AG04450 (cell line): ENCODE results near the gene TPSAB1. TPM values are rescaled to one million over a fixed set of nuclear protein-coding genes. Genes with fewer than 3 reads are reported as not detected.

Experiments used
- CTCF ChIA-PET: fragments of 300-600, 350-600 bp; formaldehyde crosslinking; extraction: SDS; loops from one replicate; lab custom pipeline; 2022; ENCODE audit warnings: antibody characterized with exemption, inconsistent platforms; lab: Charles Lee
- POLR2A ChIA-PET: fragments of 350-600 bp; formaldehyde crosslinking; extraction: SDS; loops from one replicate; lab custom pipeline; 2021; ENCODE audit warnings: antibody characterized with exemption, inconsistent platforms; lab: Yijun Ruan, JAX
- DNase-seq: peaks from one replicate; pipeline ENCODE4 v3.0.0-alpha.2; 2011; ENCODE audit warnings: low read depth, low spot score
- H3K27ac ChIP-seq: one replicate; pipeline ENCODE4 v1.5.1; 2012; ENCODE audit warnings: low read depth, low read length, control low read depth
- H3K27me3 ChIP-seq: one replicate; pipeline ENCODE4 v1.6.0; 2012; ENCODE audit warnings: low read length; ENCODE audit not compliant: control insufficient read depth, insufficient read depth
- H3K4me3 ChIP-seq: 2 replicates; pipeline ENCODE4 v1.5.1; 2011; ENCODE audit warnings: mild to moderate bottlenecking, low read depth, low read length, control low read depth
- H3K9me3 ChIP-seq: 2 replicates; pipeline ENCODE4 v1.5.1; 2012; ENCODE audit warnings: low read length; ENCODE audit not compliant: control insufficient read depth, insufficient read depth
- CTCF ChIP-seq: IDR thresholded peaks from 2 replicates; pipeline ENCODE4 v1.5.1; 2011; ENCODE audit warnings: low read depth, low read length, control low read depth, inconsistent platforms
- polyA plus RNA-seq: library from polyadenylated mRNA; depleted of rRNA; stranded (reverse); fragments of >200 nt; gene quantifications from 2 replicates; pipeline ENCODE4 v1.2.3, GENCODE V29; 2011

The TPSAB1 gene
- polyA plus RNA-seq, 1 experiment, result not detected

- CTCF ChIA-PET, result no interaction called here
- H3K27me3 ChIP-seq, result peaks cover 15% of the 10 kb centered on the region
Measured at GRCh38 chr16:1275791-1276579, 35.5 kb downstream of the TPSAB1 start.

GRCh38 chr16:1276580-1276878, 36.0 kb downstream of the TPSAB1 start:
- no peak overlapping the region for H3K27ac ChIP-seq
- ChIA-PET CTCF (no interaction called here), POLR2A (no interaction called here)
- H3K27me3 ChIP-seq, result peaks cover 17% of the 10 kb centered on the region
- H3K4me3 ChIP-seq, result no peak overlapping the region
- peaks cover 2% of the 10 kb centered on the region; the same call in 1 of the 2 replicates for H3K9me3 ChIP-seq
- TF ChIP-seq CTCF, result no peak
- DNase-seq, result no peak

More at GRCh38 chr16:1275791-1276579, 35.5 kb downstream of the TPSAB1 start:
- no peak overlapping the region for H3K27ac ChIP-seq
- POLR2A ChIA-PET, result no interaction called here
- no peak for DNase-seq
- H3K4me3 ChIP-seq, result no peak overlapping the region
- no peak for TF ChIP-seq CTCF
- H3K9me3 ChIP-seq, result peaks cover 2% of the 10 kb centered on the region; the same call in 1 of the 2 replicates

- POLR2A ChIA-PET, result no interaction called here
- Histone ChIP-seq H3K9me3 (peaks cover 2% of the 10 kb centered on the region; the same call in 1 of the 2 replicates), H3K27ac (no peak overlapping the region), H3K4me3 (no peak overlapping the region), H3K27me3 (peaks cover 17% of the 10 kb centered on the region)
- DNase-seq, result no peak
- no peak for TF ChIP-seq CTCF
- CTCF ChIA-PET, result no interaction called here
Measured at GRCh38 chr16:1277151-1277598, 36.7 kb downstream of the TPSAB1 start.

- peaks cover 2% of the 10 kb centered on the region; the same call in 1 of the 2 replicates for H3K9me3 ChIP-seq
- ChIA-PET POLR2A (no interaction called here), CTCF (no interaction called here)
- no peak overlapping the region for H3K27ac ChIP-seq
- H3K4me3 ChIP-seq, result no peak overlapping the region
- no peak for TF ChIP-seq CTCF
- DNase-seq, result no peak
- peaks cover 17% of the 10 kb centered on the region for H3K27me3 ChIP-seq
Measured at GRCh38 chr16:1277617-1278282, 37.2 kb downstream of the TPSAB1 start.

- TF ChIP-seq CTCF, result no peak
- ChIA-PET CTCF (interaction anchor here (0.6 kb wide), 1 partner anchor 18 kb away, joined by 5 read pairs; no protein-coding TSS in a partner anchor), POLR2A (no interaction called here)
- no peak for DNase-seq
- no peak overlapping the region for H3K4me3 ChIP-seq
- H3K27ac ChIP-seq, result no peak overlapping the region
- H3K27me3 ChIP-seq, result peaks cover 21% of the 10 kb centered on the region
- peaks cover 2% of the 10 kb centered on the region; the same call in 1 of the 2 replicates for H3K9me3 ChIP-seq
Measured at GRCh38 chr16:1278477-1278876, 38.0 kb downstream of the TPSAB1 start.
